HG02852 (cell line): ENCODE data around the gene ADAMTSL2.

Source experiments
- ATAC-seq: cut with Tn5 transposase; IDR thresholded peaks from one replicate; pipeline ENCODE4 v1.9.1; 2021; ENCODE audit warnings: mild to moderate bottlenecking, moderate library complexity; ENCODE audit not compliant: unreplicated experiment

The ADAMTSL2 gene

DNA sequence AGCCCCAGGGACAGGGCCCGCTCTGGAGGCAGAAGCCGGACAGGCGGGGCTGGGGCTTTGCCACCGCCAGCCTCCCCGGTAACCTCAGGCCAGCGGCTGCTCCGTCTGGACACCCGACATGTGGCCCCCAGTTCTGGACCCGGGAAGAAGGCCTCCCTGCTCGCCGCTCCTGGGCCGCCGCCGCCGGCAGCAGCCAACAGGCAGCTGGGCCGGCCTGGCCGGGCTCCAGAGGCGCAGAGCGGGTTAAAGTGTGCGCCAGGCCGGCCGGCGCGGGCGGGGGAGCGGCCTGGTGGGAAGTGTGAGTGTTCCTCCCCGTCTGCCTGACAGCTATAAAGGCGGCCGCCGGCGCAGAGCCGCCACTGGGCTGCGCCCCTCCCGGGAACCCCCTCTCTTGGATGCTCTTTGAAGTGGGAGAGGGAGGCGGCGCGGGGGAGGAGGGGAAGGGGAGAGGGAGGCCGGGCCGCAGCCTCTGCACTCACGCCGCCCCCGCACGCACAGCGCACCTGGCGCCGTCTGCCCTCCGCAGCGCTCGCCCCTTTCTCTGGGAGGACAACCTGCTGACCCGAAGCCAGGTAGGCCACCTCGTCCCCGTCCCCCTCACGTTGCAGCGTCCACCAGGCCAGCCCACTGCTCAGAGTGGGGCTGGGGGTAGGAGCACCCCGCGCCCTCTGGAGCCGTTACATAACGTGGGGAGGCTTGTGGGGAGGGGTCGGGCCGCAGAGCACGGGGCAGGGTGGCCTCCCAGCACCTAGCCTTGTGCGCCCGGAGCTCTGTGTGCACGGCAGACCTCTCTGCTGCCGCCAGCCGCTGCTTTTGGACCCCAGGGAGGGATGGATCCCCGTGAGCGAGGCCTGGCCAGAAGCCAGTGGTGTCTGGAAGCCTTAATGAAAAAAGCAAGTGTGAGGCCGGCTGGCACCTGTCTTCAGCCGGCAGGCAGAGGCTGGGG is at the start of gene ADAMTSL2:
Gene ADAMTSL2 (plus strand): TSS at position 359 of the 946 bp plus-strand sequence. CDS start 2,009 bp downstream, outside the sequence.
- no peak for ATAC-seq

DNA sequence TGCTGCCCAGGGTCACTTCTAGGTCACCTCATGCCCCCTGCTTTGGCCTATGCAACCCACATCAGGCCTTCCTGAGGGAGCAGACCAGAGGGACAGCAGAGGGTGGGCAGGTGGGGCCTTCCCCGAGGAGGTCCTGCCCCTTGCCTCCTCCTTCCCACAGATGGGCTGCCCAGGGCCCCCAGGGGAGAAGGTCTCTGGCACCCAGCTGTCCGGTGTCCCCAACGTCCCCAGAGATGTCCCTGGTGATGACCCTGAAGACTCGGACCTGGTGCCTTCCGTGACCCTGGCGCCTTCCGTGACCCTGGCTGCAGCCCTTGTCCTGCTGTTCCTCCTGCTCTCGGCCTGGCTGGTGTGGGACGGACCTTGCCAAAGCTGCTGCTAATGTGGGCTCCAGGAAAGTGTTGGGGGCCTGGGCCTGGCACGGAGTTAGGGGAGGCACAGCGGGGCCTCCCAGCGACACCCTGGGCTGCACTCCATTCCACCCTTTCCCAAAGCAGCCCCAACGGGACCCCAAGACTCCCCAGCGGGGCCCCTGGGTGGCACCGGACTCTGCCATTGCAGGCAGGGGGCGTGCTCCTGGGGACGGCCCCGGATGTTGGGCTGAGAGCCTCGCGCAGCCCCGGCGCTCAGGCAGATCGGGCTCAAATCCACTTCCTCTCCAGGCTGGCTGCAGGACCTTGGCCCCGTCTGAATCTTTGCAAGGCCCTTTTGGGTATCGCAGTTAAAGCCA is 48.8 kb upstream of the ADAMTSL2 start:
- ATAC-seq, result no peak

DNA sequence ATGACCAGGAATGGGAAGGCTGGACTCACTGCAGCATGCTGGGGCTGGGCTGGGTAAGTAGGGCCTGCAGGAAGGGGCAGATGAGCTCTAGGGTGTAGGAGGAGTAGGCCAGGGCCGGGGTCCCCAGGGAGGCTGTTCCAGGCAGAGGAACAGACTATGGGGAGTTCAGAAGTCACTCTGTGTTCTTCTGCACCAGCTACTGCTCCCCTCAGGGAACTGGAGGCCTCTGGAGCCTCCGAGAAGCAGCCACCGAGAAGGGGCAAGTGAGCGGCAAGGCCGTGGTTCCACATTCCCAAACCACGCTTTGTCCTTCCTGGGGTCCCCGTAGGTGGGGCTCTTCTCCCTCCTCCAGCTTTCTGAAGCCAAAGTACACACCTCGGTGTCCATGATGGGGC is 47.2 kb upstream of the ADAMTSL2 start:
- ATAC-seq, result no peak

DNA sequence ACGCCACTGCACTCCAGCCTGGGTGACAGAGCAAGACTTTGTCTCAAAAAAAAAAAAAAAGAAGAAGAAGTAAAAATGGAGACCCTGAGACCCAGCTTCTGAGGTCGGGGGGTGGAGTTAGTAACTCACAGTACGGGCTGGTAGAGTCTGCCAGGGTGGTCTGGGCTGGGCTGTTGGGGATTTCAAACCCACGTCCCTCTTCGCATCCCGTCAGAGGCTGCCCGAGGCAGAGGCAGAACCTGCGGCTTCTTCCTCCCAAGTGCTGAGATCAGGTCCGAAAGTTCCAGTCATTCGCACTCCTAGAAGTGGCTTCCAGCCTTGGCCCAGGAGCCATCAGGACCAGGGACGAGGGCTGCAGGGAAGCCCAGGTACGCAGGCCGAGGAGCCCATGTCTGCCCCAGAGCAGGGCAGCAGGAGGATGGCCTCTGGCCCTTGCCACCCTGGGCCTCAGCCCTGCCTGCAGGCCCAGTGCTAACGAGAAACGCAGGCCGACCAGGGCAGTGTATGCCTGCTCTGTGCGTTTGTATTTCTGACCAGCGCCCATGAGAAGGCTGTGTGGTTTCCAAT is 45.7 kb upstream of the ADAMTSL2 start:
- no peak for ATAC-seq

DNA sequence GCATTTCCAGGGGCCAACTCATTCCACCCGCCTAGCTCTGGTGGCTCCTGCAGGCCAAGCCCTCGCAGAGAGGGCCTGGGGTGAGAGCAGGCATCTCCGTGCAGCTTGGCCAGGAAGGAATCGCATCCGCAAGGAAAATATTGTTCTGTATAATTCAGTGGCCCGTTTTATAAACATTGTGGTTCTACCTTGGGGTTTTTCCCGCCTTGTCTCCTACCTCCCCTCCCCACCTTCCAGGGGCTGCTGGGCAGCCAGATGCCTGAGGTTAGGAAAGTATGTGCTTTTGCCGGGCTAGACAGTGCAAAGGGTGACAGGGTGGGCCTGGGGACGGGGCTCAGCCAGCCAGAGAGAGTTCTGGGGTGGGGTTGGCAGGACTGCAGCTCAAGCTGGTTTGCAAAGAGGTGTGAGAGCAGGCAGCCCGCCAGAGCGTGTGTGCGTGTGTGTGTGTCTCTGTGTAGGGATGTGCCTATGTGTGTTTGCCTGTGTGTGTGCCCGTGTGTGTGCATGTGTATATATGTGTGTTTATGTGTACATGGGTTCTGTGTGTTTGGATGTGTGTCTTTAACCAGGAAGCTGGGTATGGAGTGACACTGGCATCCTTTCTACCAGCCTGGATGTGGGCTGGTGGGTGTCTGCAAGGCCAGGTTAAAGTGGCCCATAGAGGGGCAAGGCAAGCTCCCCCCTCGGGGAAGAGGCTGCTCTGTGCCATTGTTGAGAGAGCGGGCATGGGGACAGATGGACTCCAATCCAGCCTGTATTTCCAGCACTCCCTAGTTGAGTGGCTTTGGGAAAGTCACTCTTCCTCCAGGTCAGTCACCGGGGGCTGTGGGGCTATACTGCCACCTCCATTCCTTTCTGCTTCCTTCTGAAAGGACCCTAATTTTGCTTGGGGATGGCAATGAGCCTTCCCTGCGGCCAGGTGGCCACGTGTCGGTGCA is 45.0 kb upstream of the ADAMTSL2 start:
- no peak for ATAC-seq

DNA sequence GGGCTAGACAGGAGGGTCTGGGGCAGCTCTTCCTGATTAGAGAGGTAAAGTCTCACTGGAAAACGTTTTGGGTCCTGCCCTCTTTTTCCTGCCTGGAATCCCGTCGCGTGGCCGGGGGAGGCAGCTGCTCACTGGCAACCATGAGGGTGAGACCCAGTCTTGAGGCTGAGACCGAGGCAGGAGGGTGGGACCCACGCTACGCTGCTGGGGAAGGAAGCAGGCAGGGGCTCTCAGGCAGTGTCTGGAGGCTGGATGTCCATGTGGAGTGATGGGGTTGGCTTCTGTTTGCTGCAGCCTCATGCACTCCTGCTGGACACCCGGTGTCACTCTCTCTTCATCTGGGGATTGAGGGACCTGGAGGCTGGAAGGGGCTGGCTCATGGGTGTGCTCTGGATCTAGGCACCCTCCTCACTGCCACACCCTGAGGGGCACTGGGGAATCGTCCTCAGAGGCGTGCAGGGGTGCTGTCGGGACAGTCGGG is 44.3 kb upstream of the ADAMTSL2 start:
- ATAC-seq, result no peak

DNA sequence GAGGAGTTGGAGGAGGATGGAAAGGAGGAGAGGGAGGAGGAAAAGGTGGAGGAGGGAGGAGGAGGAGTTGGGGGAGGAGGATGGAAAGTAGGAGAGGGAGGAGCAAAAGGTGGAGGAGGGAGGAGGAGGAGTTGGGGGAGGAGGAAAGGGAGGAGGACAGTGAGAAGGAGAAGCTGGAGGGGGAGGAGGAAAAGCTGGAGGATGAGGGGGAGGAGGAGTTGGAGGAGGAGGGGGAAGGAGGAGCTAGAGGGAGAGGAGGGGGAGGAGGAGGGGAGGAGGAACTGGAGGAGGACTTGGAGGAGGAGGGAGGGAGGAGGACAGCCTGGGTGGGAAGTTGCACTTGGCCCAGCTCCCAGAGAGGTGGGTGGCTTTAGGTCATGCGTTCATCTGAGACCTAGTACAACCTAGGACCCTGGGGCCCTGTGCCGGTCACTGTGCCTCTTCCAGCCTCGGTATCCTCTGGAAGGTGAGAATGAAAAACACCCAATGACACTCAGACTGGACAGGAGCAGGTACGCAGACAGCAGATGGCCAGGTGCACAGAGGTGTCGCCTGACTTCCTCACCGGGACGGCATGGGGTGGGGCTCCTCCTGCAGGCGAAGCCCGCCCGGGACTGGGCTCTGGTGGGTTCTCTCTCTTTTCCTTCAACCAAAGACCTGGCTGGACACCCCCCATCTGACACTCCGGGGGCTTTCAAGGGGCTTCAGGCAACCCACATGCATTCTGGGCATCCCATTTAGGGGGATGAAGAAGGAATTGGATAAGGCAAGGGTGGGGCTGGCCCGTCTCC is 43.4 kb upstream of the ADAMTSL2 start:
- ATAC-seq, result no peak

DNA sequence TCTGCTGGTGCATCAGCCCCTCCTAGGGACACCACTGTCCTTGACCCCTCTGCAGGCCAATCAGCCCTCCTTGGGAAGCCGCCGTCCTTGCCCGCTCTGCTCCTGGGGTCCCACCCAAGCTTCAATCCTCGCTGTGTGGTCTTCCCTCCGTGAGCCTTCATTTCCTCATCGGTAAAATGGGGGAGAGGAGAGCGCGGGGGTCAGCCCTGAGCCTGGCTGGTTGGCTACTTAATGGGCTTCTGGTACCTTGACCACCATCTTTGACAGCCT is 42.9 kb upstream of the ADAMTSL2 start:
- no peak for ATAC-seq

DNA sequence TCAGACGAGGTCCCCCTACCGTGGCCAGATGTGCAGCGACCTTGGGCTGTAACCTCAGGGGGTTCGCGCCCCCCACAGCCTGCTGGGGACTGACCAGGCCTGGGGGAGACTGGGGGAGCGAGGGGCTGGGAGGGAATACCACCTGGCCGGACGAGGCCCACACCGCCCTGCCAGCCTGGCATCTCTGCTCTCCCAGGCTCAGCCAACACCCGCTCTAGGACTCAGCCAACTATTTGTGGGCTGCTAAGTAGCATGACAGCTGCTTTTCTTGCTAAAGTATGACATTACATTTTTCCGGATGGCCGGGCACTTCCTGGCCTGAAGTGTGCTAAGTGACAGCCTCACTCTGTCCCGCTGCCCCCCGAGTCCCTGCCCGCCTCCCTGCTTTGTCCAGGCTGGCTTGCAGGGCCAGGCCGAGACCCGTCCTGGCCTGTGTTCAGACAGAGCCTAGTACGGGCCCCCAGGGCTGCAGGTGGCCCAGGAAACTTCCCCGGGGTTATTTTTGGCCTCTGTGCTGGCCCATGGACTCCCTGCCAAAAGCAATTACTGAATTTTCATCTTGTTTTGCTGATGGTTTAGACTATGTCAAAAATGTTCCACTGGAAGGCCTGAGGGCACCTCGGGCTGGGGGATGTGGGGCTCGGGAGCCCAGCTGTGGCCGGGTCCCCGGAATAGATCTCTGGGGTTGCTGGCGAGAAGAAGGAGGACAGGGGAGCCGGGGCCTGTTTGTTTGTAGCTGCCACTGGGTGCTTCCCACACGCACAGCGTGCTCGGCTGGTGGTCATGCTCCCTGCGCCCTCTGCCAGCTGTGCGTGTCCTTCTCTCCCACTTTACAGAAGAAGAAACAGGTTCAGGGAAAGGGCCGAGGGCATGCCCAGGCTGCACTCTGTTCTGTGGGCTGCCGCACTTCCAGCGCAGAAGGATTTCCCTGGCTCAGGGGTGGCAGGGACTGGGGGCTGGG is 42.2 kb upstream of the ADAMTSL2 start:
- ATAC-seq, result no peak

DNA sequence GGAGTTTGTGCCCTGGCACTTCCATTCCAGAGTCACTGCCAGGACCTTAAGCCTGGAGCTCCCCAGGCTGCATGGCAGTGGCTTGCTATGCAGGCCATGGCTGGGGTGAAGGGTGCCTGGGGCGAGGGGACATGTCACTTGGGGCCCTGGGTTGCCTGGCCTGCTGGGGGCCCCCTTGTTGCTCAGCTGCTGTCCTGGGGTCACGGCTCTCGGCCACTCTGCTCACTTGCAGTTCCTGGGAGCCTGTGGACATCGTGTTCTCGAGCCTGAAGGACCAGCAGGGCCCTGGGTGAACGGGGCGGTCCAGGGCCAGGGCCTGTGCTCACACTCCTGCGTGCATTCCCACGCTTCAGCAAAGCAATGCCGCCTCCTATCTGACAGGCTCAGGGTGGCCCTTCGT is 41.1 kb upstream of the ADAMTSL2 start:
- ATAC-seq, result no peak

DNA sequence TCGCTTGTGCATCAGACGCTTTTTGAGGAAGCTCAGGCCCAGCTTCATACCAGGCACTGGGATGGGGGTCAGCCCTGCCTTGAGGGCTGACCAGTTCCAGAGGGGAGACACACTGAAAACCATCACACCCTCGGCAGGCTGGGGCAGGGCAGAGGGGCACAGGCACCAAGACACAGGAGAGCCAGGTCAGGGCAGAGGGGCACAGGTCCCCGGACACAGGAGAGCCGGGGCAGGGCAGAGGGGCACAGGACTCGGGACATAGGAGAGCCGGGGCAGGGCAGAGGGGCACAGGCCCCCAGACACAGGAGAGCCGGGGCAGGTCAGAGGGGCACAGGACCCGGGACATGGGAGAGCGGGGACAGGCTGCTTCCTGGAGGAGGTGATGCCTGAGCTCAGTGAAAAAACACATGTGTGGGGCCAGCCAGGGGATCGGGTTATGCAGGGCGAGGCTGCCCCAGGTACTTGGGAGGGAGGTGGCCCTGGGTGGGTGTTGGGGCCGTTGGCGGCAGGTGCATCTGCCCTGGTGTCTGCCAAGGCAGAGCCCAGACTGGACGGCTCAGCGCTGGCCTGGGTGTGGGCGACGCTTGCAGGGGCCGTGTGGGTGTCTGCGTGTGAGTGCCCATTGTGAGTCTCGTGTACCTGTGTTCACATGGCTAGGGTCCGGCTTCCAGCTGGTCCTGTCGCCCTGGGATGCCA is 40.5 kb upstream of the ADAMTSL2 start:
- ATAC-seq, result no peak

DNA sequence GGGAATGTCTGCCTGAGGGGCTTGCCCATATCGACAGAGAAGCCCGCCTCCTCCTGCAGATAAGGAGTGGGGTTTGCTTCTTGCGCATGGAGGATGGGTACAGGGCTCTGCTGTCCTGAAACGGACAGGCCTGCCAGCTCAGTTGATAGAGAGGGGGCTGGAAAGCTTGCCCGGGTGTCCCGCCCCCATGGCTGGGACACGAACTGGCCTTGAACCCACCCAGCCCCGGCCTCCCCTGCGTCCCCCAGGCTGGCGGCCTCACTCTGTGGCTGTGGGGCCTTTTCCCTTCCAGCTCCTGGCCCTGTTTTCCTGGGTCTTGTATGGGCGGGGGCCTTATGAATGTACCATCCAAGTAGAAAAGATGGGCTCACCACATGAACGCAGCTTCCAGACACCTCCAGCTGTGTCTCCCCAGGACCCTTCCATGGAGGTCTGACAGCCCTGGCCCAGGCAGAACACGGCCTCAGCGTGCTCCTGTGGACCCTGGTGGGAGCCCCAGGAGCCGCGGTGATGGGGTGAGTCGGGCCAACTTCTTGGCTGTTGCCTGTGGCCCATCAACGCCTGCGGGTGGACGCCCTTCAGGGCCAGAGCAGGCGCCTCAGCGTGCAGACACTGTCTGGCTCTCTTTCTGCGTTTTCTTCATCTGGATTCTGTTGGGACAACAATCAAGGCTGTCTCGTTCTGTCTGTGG is 39.7 kb upstream of the ADAMTSL2 start:
- ATAC-seq, result no peak

DNA sequence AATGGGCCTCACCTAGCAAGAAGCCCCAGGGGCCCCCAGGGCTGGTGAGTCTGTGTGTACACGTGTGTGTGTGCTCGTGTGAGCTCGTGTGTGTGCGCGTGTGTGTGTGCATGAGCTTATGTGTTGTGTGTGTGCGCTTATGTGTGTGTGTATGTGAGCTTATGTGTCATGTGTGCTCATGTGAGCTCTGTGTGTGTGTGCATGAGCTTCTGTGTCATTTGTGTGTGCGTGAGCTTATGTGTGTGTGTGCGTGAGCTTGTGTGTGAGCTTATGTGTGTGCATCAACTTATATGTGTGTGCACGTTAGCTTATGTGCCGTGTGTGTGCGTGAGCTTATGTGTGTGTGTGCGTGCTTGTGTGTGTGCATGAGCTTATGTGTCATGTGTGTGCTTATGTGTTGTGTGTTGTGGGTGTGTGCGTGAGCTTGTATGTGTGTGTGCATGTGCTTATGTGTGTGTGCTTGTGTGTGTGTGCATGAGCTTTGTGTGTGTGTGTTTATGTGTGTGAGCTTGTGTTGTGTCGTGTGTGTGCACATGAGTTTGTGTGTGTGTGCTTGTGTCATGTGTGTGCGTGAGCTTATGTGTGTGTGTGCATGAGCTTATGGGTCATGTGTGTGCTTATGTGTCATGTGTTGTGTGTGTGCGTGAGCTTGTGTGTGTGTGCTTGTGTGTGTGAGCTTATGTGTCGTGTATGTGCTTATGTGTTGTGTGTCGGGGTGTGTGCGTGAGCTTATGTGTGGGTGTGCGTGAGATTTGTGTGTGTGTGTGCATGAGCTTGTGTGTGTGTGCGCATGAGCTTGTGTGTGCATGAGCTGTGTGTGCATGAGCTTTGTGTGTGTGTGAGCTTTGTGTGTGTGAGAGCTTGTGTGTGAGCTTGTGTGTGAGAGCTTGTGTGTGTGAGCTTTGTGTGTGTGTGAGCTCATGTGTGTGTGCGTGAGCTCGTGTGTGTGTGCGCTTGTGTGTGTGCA is 38.9 kb upstream of the ADAMTSL2 start:
- ATAC-seq, result no peak

DNA sequence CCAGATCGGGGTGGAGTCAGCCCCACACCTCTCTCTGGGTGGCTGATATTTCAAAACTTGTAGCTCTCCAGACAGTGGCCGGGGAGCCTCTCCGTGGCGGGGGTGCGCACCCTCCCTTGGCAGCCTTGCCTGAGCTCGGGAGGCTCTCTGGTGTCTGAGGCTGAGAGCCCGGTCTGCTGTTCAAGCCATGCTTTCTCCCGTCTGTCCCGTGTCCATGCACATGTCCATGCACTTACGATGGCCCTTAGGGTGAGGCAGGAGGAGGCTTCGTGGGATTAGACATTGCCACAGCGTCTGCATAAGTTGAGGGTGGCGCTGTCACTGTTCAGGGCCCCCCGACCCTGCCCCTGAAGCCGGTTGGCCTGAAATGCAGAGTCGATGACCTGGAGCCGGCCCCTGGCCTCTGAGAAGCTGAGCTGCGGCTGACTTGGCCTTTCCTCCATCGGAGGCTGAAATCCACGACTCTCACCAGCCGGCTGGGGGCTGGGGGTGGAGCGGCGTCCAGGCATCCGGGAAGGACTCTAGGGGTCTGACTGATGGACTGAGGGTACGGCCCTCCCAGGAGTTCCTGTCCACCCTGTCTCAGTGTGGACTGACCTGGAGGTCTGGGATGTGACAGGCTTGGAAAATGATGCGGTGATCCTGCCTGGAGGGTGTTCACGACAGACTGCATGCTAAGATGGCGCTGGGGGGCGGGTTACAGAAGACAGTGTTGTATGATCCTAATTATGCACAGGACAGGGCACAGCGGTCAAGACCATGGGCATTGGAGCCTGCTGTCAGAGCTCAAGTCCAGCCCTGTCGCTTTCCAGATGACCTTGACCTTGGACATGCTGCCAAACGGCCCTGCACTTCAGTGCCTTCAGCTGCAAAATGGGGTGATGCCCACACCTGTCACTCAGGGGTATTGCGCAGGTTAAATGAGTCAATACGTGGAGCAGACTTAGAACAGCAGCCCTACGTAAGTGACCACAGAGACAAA is 37.4 kb upstream of the ADAMTSL2 start:
- no peak for ATAC-seq
